Raji (cell line): ENCODE measurements around the gene TPSAB1.

Experiments
- POLR2A ChIP-seq: IDR thresholded peaks from 2 replicates; pipeline ENCODE4 v1.6.1; 2011; ENCODE audit warnings: low read depth, low read length, control low read depth; ENCODE audit not compliant: insufficient read depth

Gene TPSAB1

GRCh38 chr16:1280783-1281182 is 40.3 kb downstream of the TPSAB1 start:
- TF ChIP-seq POLR2A, result no peak

GRCh38 chr16:1281517-1281916 is 41.0 kb downstream of the TPSAB1 start:
- no peak for TF ChIP-seq POLR2A

DNA sequence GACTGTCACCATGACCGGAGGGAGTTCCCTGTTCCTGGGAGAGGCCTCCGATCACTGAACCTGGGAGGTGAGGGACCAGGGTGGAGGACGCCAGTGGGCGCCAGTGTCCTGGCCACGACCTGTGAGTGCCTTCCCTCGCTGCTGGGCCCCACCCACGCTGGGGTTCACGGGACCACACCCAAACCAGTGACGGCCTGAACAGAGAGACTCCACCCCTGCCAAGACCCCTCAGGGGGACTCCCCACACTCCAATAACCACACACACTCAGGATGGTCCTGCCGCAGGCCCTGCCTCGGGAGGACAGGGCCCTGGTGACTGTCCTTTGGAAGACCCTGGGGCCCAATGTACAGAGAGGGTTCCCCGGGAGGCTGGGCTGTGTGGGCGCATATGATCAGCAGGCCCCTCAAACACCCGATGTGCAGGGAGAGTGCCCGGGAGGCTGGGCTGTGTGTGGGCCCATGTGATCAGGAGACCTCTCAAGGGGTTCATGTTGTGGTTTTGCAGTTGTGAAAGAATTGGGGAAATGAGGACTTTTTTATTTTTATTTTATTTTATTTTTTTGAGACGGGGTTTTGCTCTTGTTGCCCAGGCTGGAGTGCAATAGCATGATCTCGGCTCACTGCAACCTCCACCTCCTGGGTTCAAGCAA is 41.9 kb downstream of the TPSAB1 start:
- no peak for TF ChIP-seq POLR2A

- no peak for TF ChIP-seq POLR2A
Measured at GRCh38 chr16:1283296-1283695, 42.8 kb downstream of the TPSAB1 start.

DNA sequence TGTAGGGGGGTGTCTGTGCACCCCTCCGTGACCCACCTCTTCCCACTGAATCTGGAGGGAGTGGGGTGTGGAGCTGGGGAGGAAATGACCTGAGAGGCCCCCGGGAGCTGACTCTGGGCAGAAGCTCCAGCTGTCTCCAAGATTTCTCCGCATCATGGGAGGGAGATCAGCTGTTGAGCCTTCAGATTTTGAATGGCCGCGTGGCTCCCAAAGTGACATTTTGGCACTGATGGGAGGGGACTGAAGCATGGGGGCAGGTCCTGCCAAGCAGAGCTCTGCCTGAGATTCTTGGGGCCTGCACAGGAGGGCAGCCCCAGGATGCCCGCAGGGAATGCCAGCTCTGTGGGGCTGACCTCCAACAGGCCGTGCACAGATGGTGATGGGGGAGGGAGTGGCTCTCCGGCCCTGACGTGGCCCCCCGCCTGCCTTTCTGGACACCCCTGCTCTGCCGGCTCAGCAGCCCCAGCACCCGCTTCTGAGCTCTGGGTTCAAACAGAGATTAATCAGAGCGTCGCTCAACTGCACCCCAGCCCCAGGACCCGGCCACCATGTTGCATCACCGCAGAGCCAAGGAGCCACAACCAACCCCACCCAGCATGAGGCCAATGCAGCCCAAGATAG is 43.6 kb downstream of the TPSAB1 start:
- TF ChIP-seq POLR2A, result no peak

- TF ChIP-seq POLR2A, result no peak
Measured at GRCh38 chr16:1285669-1286512, 45.4 kb downstream of the TPSAB1 start.

- no peak for TF ChIP-seq POLR2A
Measured at GRCh38 chr16:1286513-1287094, 46.1 kb downstream of the TPSAB1 start.

DNA sequence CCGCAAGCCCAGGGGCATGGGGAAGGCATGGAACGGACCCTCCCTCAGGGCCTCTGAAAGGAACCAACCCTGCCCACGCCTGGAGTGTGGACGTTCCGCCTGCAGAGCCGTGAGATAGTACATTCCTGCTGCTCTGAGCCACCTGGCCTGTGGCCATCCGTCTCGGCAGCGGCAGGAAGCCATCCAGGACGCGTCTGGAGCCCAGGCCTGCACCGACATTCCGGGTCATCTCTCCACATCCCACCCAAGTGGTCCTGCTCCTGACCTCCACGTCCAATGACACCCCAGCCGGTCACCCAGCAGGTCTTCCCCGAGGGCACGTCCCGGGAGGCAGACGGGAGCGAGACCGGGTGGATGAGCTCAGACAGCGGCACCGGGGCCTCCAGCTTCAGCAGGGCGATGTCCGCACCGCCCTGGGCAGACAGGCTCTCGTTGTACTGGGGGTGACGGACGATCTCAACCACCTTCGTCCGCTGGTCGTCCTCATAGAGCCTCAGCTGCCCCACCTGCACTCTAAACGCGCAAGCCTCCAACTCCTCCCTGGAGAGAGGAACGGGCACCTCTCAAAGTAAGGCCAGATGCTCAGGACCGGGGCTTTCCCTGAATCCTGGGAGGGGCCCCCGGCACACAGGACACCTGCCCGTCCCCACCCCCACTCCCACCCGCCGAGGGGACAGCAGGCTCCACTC is 47.6 kb downstream of the TPSAB1 start:
- TF ChIP-seq POLR2A, result no peak

- TF ChIP-seq POLR2A, result no peak
Measured at GRCh38 chr16:1288813-1289476, 48.4 kb downstream of the TPSAB1 start.

DNA sequence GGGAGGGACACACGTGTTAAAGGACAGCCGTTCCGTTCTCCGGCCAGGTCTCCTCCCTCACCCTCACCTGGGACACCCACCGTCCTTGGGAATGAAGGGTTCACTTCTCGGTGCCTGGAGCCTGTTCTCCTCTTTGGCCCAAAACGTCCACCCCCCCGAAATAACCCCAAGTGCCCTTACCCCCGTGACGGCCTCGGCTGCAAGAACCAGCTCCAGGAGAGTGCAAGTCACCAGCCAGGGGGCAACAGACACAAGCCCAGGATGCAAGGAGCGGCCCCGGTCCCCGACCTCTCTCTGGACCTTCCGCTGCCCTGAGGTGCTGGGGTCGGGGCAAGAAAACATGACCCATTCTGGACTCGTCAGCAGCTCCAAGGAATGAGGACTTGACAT is 49.0 kb downstream of the TPSAB1 start:
- no peak for TF ChIP-seq POLR2A

DNA sequence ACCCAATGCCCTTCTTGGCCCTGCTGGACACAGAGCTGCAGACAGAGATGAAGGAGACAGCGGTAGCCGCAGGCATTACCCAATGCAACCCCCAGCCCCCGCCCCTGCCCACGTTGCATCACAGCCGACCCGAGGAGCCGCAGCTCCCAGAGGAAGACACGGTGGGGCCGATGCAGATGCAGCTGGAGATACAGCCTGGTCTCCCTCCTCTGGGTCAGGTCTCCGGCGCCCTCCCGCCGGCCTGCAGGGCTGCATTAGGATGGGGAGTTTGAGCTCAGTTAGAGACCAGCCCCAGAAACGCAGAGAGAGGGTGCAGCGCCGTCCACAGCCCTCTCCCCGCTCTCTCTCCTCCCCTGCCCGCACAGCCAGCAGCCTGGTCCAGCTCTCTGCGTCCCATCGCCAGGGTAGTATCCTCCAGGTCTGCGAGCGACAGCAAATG is 49.6 kb downstream of the TPSAB1 start:
- TF ChIP-seq POLR2A, result no peak

DNA sequence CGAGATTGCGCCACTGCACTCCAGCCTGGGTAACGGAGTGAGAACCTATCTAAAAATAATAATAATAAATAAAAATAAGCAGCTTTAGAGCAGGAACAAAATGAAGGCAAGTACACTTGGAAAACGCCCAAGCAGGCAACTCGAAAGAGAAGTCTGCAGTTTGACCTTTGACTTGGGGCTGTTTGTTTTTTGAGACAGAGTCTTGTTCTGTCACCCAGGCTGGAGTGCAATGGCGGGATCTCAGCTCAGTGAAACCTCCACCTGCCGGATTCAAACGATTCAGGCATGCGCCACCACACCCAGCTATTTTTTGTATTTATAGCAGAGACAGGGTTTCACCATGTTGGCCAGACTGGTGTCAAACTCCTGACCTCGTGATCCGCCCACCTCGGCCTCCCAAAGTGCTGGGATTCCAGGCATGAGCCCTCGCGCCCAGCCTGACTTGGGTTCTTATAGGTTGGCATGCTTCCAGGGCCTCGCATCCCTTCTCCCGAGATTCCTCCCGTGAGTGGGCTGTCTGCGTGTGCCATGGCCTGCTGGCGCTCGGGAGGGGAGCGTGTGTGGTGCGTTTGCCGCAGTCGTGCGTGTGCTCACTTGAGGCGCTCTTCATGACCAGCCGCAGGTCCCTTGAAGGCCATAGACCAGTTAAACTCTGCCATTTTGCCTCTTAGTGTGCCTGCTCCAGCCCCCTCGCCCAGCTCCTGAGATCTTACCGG is 50.5 kb downstream of the TPSAB1 start:
- no peak for TF ChIP-seq POLR2A

- TF ChIP-seq POLR2A, result no peak
Measured at GRCh38 chr16:1291576-1291974, 51.1 kb downstream of the TPSAB1 start.
